ENCODE data around the gene POLR3E. TPM values are rescaled to one million over a fixed set of nuclear protein-coding genes. Genes with fewer than 3 reads are reported as not detected.

Gene POLR3E
- total RNA-seq, 1 donor from 2014 or later, result 43.3 TPM

DNA sequence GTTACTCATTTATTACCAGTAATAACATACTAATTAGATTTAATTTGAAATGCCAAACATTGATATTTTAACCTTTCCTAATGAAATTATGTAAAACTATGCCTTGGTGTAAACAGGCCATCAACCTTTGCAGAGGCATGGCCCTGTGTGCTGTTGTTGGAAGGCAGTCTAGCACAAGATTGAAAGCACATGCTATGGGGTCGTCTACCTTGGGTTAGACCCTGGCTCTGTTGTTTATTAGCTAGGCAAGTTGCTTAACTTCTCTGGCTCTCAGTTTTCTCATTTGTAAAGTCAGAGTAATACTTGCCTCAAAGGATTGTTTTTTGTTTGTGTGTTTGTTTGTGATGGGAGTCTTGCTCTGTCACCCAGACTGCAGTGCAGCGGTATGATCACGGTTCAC lies 86.6 kb downstream of the POLR3E start:
- TF ChIP-seq, protein P1, sequence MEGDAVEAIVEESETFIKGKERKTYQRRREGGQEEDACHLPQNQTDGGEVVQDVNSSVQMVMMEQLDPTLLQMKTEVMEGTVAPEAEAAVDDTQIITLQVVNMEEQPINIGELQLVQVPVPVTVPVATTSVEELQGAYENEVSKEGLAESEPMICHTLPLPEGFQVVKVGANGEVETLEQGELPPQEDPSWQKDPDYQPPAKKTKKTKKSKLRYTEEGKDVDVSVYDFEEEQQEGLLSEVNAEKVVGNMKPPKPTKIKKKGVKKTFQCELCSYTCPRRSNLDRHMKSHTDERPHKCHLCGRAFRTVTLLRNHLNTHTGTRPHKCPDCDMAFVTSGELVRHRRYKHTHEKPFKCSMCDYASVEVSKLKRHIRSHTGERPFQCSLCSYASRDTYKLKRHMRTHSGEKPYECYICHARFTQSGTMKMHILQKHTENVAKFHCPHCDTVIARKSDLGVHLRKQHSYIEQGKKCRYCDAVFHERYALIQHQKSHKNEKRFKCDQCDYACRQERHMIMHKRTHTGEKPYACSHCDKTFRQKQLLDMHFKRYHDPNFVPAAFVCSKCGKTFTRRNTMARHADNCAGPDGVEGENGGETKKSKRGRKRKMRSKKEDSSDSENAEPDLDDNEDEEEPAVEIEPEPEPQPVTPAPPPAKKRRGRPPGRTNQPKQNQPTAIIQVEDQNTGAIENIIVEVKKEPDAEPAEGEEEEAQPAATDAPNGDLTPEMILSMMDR (IDR thresholded peaks at IDR 0.05), result no peak
- no peak overlapping the region for H3K4me3 ChIP-seq
- no peaks in the 10 kb centered on the region for H3K9me3 ChIP-seq
- H3K36me3 ChIP-seq, result no peaks in the 10 kb centered on the region
- H3K4me1 ChIP-seq, result no peaks in the 10 kb centered on the region
- intact Hi-C loops (cut with DNase I), result no loop called here
- no peak overlapping the region for H3K27ac ChIP-seq
- no peaks in the 10 kb centered on the region for H3K27me3 ChIP-seq
- ATAC-seq (no peak), DNase-seq (no peak)

Other genes with a start within 250 kb of the POLR3E start
- gene VWA3A, start 204.9 kb upstream of the POLR3E start, total RNA-seq, result 2.6 TPM
- gene SDR42E2, start 134.9 kb upstream of the POLR3E start, total RNA-seq, result 0.14 TPM
- gene EEF2K, start 91.1 kb upstream of the POLR3E start, total RNA-seq, result 34.9 TPM
- 25.2 TPM for gene CDR2, start 77.2 kb downstream of the POLR3E start, total RNA-seq
- 226 TPM for gene NPIPB5, start 213.5 kb downstream of the POLR3E start, total RNA-seq